ENCODE data around the gene ZNF628. TPM values are rescaled to one million over a fixed set of nuclear protein-coding genes. Genes with fewer than 3 reads are reported as not detected.
A peak's percentile ranks its signal among the peaks of the same experiment; 100 is the strongest.

ZNF628 gene
- total RNA-seq, 1 experiment from 2014 or later: 16.7 TPM

- no peak overlapping the region for H3K27ac ChIP-seq (ENCODE audit: low read depth, low read length, poor library complexity, severe bottlenecking)
- peaks cover 10% of the 10 kb centered on the region for H3K4me1 ChIP-seq (ENCODE audit: insufficient read depth, low read length, poor library complexity, severe bottlenecking)
- no peak overlapping the region for H3K4me3 ChIP-seq (ENCODE audit: low read depth, low read length, poor library complexity, severe bottlenecking)
- ChIA-PET CTCF (interaction anchor here (0.6 to 2.5 kb wide), 2 partner anchors 38 to 325 kb away, joined by 6 to 7 read pairs; no protein-coding TSS in a partner anchor), POLR2A (ENCODE audit: low non-redundant PET) (interaction anchor here (0.5 kb wide), 1 partner anchor 1495 kb away, joined by 3 read pairs; no protein-coding TSS in a partner anchor)
- no TSS peak for BruUV-seq (replicated peaks)
- DNase-seq (ENCODE audit: low spot score): no peak
- H3K9me3 ChIP-seq (ENCODE audit: low read depth, low read length, poor library complexity, severe bottlenecking): no peaks in the 10 kb centered on the region
- no peaks in the 10 kb centered on the region for H3K36me3 ChIP-seq (ENCODE audit: insufficient read depth, low read length, poor library complexity, severe bottlenecking)
- intact Hi-C loops (cut with micrococcal nuclease; ENCODE audit: unreplicated experiment): loop anchor here (5.0 kb wide), 1 partner anchor 37 kb away; no protein-coding TSS in a partner anchor
- no peak for TF ChIP-seq EZH2 (IDR thresholded peaks at IDR 0.05; ENCODE audit: borderline replicate concordance, low read depth, low read length, poor library complexity, severe bottlenecking)
- TF ChIP-seq CTCF (conservative IDR thresholded peaks at IDR 0.05; ENCODE audit: low read depth, low read length): no peak
- no peaks in the 10 kb centered on the region for H3K27me3 ChIP-seq (replicated peaks; ENCODE audit: insufficient read depth, low read depth, low read length, poor library complexity)
These were observed 10.8 kb upstream of the ZNF628 start for GRCh38 chr19:55465460-55466240.

- DNase-seq (ENCODE audit: low spot score): no peak
- Histone ChIP-seq H3K36me3 (ENCODE audit: insufficient read depth, low read length, poor library complexity, severe bottlenecking) (no peaks in the 10 kb centered on the region), H3K27me3 (replicated peaks; ENCODE audit: insufficient read depth, low read depth, low read length, poor library complexity) (no peaks in the 10 kb centered on the region), H3K27ac (ENCODE audit: low read depth, low read length, poor library complexity, severe bottlenecking) (no peak overlapping the region), H3K4me1 (ENCODE audit: insufficient read depth, low read length, poor library complexity, severe bottlenecking) (peaks cover 6% of the 10 kb centered on the region), H3K9me3 (ENCODE audit: low read depth, low read length, poor library complexity, severe bottlenecking) (no peaks in the 10 kb centered on the region), H3K4me3 (ENCODE audit: low read depth, low read length, poor library complexity, severe bottlenecking) (no peak overlapping the region)
- intact Hi-C loops (cut with micrococcal nuclease; ENCODE audit: unreplicated experiment): loop anchor here (5.0 kb wide), 1 partner anchor 36 kb away; no protein-coding TSS in a partner anchor
- ChIA-PET CTCF (interaction anchor here (0.6 to 2.5 kb wide), 2 partner anchors 38 to 325 kb away, joined by 3 to 7 read pairs; no protein-coding TSS in a partner anchor), POLR2A (ENCODE audit: low non-redundant PET) (interaction anchor here (0.5 to 0.6 kb wide), 2 partner anchors 848 to 1495 kb away, joined by 3 read pairs; no protein-coding TSS in a partner anchor)
- BruUV-seq (replicated peaks): no TSS peak
- TF ChIP-seq EZH2 (IDR thresholded peaks at IDR 0.05; ENCODE audit: borderline replicate concordance, low read depth, low read length, poor library complexity, severe bottlenecking): no peak
- TF ChIP-seq CTCF (conservative IDR thresholded peaks at IDR 0.05; ENCODE audit: low read depth, low read length): no peak
These were observed 10.2 kb upstream of the ZNF628 start for GRCh38 chr19:55466241-55466614.

GRCh38 chr19:55467236-55468053 lies 9.0 kb upstream of the ZNF628 start:
- TF ChIP-seq CTCF (conservative IDR thresholded peaks at IDR 0.05; ENCODE audit: low read depth, low read length) (peak; percentile 99), EZH2 (IDR thresholded peaks at IDR 0.05; ENCODE audit: borderline replicate concordance, low read depth, low read length, poor library complexity, severe bottlenecking) (no peak)
- DNase-seq (ENCODE audit: low spot score): no peak
- H3K27ac ChIP-seq (ENCODE audit: low read depth, low read length, poor library complexity, severe bottlenecking): no peak overlapping the region
- POLR2A ChIA-PET (ENCODE audit: low non-redundant PET): no interaction called here
- no peaks in the 10 kb centered on the region for H3K36me3 ChIP-seq (ENCODE audit: insufficient read depth, low read length, poor library complexity, severe bottlenecking)
- no peaks in the 10 kb centered on the region for H3K9me3 ChIP-seq (ENCODE audit: low read depth, low read length, poor library complexity, severe bottlenecking)
- CTCF ChIA-PET: interaction anchor here (0.6 to 2.5 kb wide), 6 partner anchors 9 to 165 kb away, joined by 3 to 8 read pairs (median 4); partner anchors contain the start of gene ZNF628
- no TSS peak for BruUV-seq (replicated peaks)
- no peak overlapping the region for H3K4me3 ChIP-seq (ENCODE audit: low read depth, low read length, poor library complexity, severe bottlenecking)
- H3K4me1 ChIP-seq (ENCODE audit: insufficient read depth, low read length, poor library complexity, severe bottlenecking): no peaks in the 10 kb centered on the region
- intact Hi-C loops (cut with micrococcal nuclease; ENCODE audit: unreplicated experiment): loop anchor here (5.0 kb wide), 1 partner anchor 35 kb away; no protein-coding TSS in a partner anchor
- no peaks in the 10 kb centered on the region for H3K27me3 ChIP-seq (replicated peaks; ENCODE audit: insufficient read depth, low read depth, low read length, poor library complexity)

All from A673 (cell line).